NCI-H446 treated with DMSO at 0.1 percent for 48 hours (cell line): ENCODE measurements around the gene HORMAD1.
"Not testable (repeated sequence)": the region's sequence is repeated elsewhere in the genome, so short reads cannot be mapped to it uniquely, and the experiment has no call there.

ENCODE experiments used
- DNase-seq: peaks from one replicate; lab custom pipeline; 2025; lab: John Stamatoyannopoulos, UW

The HORMAD1 gene

GRCh38 chr1:150696995-150697927 lies 23.4 kb downstream of the HORMAD1 start, which contains the start of gene GOLPH3L:
Gene GOLPH3L (minus strand): TSS chr1:150697154. CDS start chr1:150694838, 2,316 bp downstream.
- peak; percentile 99 for DNase-seq

GRCh38 chr1:150696590-150696989 lies 24.1 kb downstream of the HORMAD1 start:
- no peak for DNase-seq

- DNase-seq, result no peak
Measured at GRCh38 chr1:150696162-150696561, 24.5 kb downstream of the HORMAD1 start.

- no peak for DNase-seq
Measured at GRCh38 chr1:150695561-150695960, 25.1 kb downstream of the HORMAD1 start.

- DNase-seq, result no peak
Measured at GRCh38 chr1:150692720-150693119, 28.0 kb downstream of the HORMAD1 start.

- DNase-seq, result no peak
Measured at GRCh38 chr1:150688763-150689162, 31.9 kb downstream of the HORMAD1 start.

- DNase-seq, result no peak
Measured at GRCh38 chr1:150686275-150686674, 34.4 kb downstream of the HORMAD1 start.

GRCh38 chr1:150683914-150684313 lies 36.8 kb downstream of the HORMAD1 start:
- DNase-seq, result no peak

GRCh38 chr1:150678988-150679387 lies 41.7 kb downstream of the HORMAD1 start:
- DNase-seq, result no peak

- DNase-seq, result no peak
Measured at GRCh38 chr1:150674881-150675280, 45.8 kb downstream of the HORMAD1 start.

GRCh38 chr1:150663321-150663720 lies 57.4 kb downstream of the HORMAD1 start:
- no peak for DNase-seq

GRCh38 chr1:150662811-150663210 lies 57.9 kb downstream of the HORMAD1 start:
- no peak for DNase-seq

- DNase-seq, result no peak
Measured at GRCh38 chr1:150661156-150661555, 59.5 kb downstream of the HORMAD1 start.

- no peak for DNase-seq
Measured at GRCh38 chr1:150660584-150660983, 60.1 kb downstream of the HORMAD1 start.

- not testable (repeated sequence) for DNase-seq
Measured at GRCh38 chr1:150657064-150657463, 63.6 kb downstream of the HORMAD1 start.

GRCh38 chr1:150654635-150655034 lies 66.1 kb downstream of the HORMAD1 start:
- DNase-seq, result not testable (repeated sequence)

- DNase-seq, result no peak
Measured at GRCh38 chr1:150650193-150650592, 70.5 kb downstream of the HORMAD1 start.

- DNase-seq, result no peak
Measured at GRCh38 chr1:150649441-150650075, 71.1 kb downstream of the HORMAD1 start.
